Right lung (tissue), 5 donors: Measurements from ENCODE around the gene LLCFC1. TPM values are rescaled to one million over a fixed set of nuclear protein-coding genes. Genes with fewer than 3 reads are reported as not detected.

Experiments
- polyA plus RNA-seq, 5 donors: library from polyadenylated mRNA; unstranded; fragments of 120-200 nt; gene quantifications; one replicate each; pipeline versions ENCODE4 v1.2.1 to v1.2.3, GENCODE V29; 2013; ENCODE audit warnings: inconsistent platforms in 1 of 5, low replicate concordance in 1 of 5; ENCODE audit not compliant: insufficient read length in 5 of 5, insufficient read depth in 1 of 5

The LLCFC1 gene
- polyA plus RNA-seq, 5 donors: 0.25 to 0.63 (median 0.35) TPM

Other genes starting within 250 kb of the LLCFC1 start
- gene PRSS1, start 190.0 kb upstream of the LLCFC1 start, polyA plus RNA-seq: not detected
- gene PRSS2, start 168.5 kb upstream of the LLCFC1 start, polyA plus RNA-seq: not detected
- gene EPHB6, start 84.4 kb upstream of the LLCFC1 start, polyA plus RNA-seq: 10 to 100 TPM; 18.9 to 28.3 (median 26.8) TPM
- 10 to 100 TPM in 1 of 5 donors, 1 to 10 TPM in 4; 5.3 to 10.1 (median 8.1) TPM for gene TRPV6, start 53.7 kb upstream of the LLCFC1 start, polyA plus RNA-seq
- gene TRPV5, start 5.7 kb upstream of the LLCFC1 start, polyA plus RNA-seq: under 1 TPM; 0.09 to 0.24 (median 0.18) TPM
- gene KEL, start 22.9 kb downstream of the LLCFC1 start, polyA plus RNA-seq: 1 to 10 TPM; 1.1 to 4.3 (median 2.5) TPM
- not detected for gene OR9A2, start 87.6 kb downstream of the LLCFC1 start, polyA plus RNA-seq
- gene OR6V1, start 112.9 kb downstream of the LLCFC1 start, polyA plus RNA-seq: not detected
- gene PIP, start 192.6 kb downstream of the LLCFC1 start, polyA plus RNA-seq: not detected
- gene TAS2R39, start 243.9 kb downstream of the LLCFC1 start, polyA plus RNA-seq: not detected